Spleen (tissue), 7 donors: ENCODE data around the gene TCF7L2.

ENCODE experiments used
- POLR2AphosphoS5 ChIP-seq, 3 donors: sonication (generic); formaldehyde crosslinking; IDR thresholded peaks; one replicate each; pipeline ENCODE4 v1.5.1; 2017; ENCODE audit warnings: antibody characterized with exemption in 3 of 3
- TF ChIP-seq, protein P1 (sequence below), 11 experiments: fragments of 200-600 bp in 7 of 11; fragments of 450-650 bp in 4 of 11; sonication (generic) in 4 of 11; IDR thresholded peaks in 8 of 11; conservative IDR thresholded peaks in 3 of 11; 1 replicate in 7 of 11; 2 replicates in 4 of 11; pipeline versions ENCODE4 v1.4.0 to v1.8.0; 2016 to 2021; ENCODE audit warnings: antibody characterized with exemption in 11 of 11, inconsistent platforms in 4 of 11, mild to moderate bottlenecking in 1 of 11
- donor health status: DM: no; HTN: no; CAD: no; lungs with moderate emphysema.
- donor health status: DM: no; HTN: no; CAD: no.
- donor health status: DM: no; HTN: no; CAD: no.

DNA sequence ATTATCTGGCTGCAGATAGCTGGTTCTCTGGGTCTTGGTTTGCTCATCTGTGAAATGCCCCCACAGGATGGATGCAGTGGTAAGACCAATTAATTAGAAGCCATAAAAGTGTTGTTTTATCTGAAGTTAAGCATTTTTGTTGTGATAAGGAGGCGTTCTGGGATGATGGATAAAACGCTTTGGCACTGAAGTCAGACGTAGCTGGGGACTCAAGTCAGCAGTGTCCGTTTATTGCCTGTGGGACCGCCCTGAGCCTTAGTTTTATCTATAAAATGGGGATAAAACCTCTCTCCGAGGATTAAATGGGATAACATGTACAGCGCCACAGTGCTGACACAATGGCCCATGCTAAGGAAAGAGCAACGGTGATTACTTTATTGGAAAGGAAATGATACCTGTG, 34.7 kb downstream of the TCF7L2 start:
- TF ChIP-seq, protein P1, sequence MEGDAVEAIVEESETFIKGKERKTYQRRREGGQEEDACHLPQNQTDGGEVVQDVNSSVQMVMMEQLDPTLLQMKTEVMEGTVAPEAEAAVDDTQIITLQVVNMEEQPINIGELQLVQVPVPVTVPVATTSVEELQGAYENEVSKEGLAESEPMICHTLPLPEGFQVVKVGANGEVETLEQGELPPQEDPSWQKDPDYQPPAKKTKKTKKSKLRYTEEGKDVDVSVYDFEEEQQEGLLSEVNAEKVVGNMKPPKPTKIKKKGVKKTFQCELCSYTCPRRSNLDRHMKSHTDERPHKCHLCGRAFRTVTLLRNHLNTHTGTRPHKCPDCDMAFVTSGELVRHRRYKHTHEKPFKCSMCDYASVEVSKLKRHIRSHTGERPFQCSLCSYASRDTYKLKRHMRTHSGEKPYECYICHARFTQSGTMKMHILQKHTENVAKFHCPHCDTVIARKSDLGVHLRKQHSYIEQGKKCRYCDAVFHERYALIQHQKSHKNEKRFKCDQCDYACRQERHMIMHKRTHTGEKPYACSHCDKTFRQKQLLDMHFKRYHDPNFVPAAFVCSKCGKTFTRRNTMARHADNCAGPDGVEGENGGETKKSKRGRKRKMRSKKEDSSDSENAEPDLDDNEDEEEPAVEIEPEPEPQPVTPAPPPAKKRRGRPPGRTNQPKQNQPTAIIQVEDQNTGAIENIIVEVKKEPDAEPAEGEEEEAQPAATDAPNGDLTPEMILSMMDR (IDR thresholded peaks at IDR 0.05 in 8 of 11, conservative IDR thresholded peaks at IDR 0.05 in 3 of 11) = no peak
- TF ChIP-seq POLR2AphosphoS5 (IDR thresholded peaks at IDR 0.05) = no peak
